Suprapubic skin (tissue), 3 donors: ENCODE data around the gene FCHO2.

Experiments
- CTCF ChIP-seq, 2 donors: fragments of 200-600 bp in 1 of 2; fragments of 450-650 bp in 1 of 2; sonication (generic) in 1 of 2; IDR thresholded peaks; one replicate each; pipeline ENCODE4 v1.5.1; 2016 to 2019; ENCODE audit warnings: antibody characterized with exemption in 2 of 2, mild to moderate bottlenecking in 1 of 2, moderate library complexity in 1 of 2
- EP300 ChIP-seq: sonication (generic); formaldehyde crosslinking; IDR thresholded peaks from one replicate; pipeline ENCODE4 v1.6.1; 2017; ENCODE audit warnings: antibody characterized with exemption

- TF ChIP-seq CTCF (IDR thresholded peaks at IDR 0.05) = no peak
- no peak for TF ChIP-seq EP300
Measured at GRCh38 chr5:73114044-73114688, 158.3 kb downstream of the FCHO2 start.
